ENCODE results near the gene PACS1.
"Not testable (repeated sequence)": the region's sequence is repeated elsewhere in the genome, so short reads cannot be mapped to it uniquely, and the experiment has no call there.

The PACS1 gene

GRCh38 chr11:66069715-66070603, at the start of gene PACS1:
PACS1 (plus strand) TSS chr11:66070272; CDS start chr11:66070487, 215 bp downstream.
- peak; percentile 87 for DNase-seq

GRCh38 chr11:66020618-66021357, 49.3 kb upstream of the PACS1 start:
- DNase-seq: peak; percentile 70

GRCh38 chr11:66022401-66023185, 47.5 kb upstream of the PACS1 start:
- peak; percentile 67 for DNase-seq

- DNase-seq: not testable (repeated sequence)
Measured at GRCh38 chr11:66023186-66023440, 47.0 kb upstream of the PACS1 start.

- DNase-seq: no peak
Measured at GRCh38 chr11:66026017-66026529, 44.0 kb upstream of the PACS1 start, which contains the start of gene CATSPER1. CATSPER1 (minus strand) TSS chr11:66026479; CDS start chr11:66026379, 100 bp downstream.

GRCh38 chr11:66032957-66033735, 36.9 kb upstream of the PACS1 start:
- DNase-seq: no peak

GRCh38 chr11:66035653-66036333, 34.3 kb upstream of the PACS1 start:
- DNase-seq: no peak

GRCh38 chr11:66036334-66036710, 33.8 kb upstream of the PACS1 start:
- DNase-seq: no peak

- no peak for DNase-seq
Measured at GRCh38 chr11:66037327-66037726, 32.7 kb upstream of the PACS1 start.

- no peak for DNase-seq
Measured at GRCh38 chr11:66039765-66040164, 30.3 kb upstream of the PACS1 start.

GRCh38 chr11:66042227-66042995, 27.7 kb upstream of the PACS1 start:
- no peak for DNase-seq

- no peak for DNase-seq
Measured at GRCh38 chr11:66042996-66043906, 26.8 kb upstream of the PACS1 start.

GRCh38 chr11:66044757-66045156, 25.3 kb upstream of the PACS1 start:
- DNase-seq: no peak

- DNase-seq: peak; percentile 79
Measured at GRCh38 chr11:66045177-66045639, 24.9 kb upstream of the PACS1 start.

GRCh38 chr11:66046901-66047300, 23.2 kb upstream of the PACS1 start:
- no peak for DNase-seq

- DNase-seq: no peak
Measured at GRCh38 chr11:66047541-66048365, 22.3 kb upstream of the PACS1 start.

- DNase-seq: no peak
Measured at GRCh38 chr11:66048547-66049323, 21.3 kb upstream of the PACS1 start, which contains the start of gene GAL3ST3. GAL3ST3 (minus strand) TSS chr11:66049161; CDS start chr11:66045415, 3,746 bp downstream.
